Memory B cell (primary cell): ENCODE results near the gene PTPN1.
A peak's percentile ranks its signal among the peaks of the same experiment; 100 is the strongest.

ENCODE experiments used
- ATAC-seq: fragments of 150-1000 bp; cut with Tn5 transposase; 2 replicates; pipeline ENCODE4 v1.10.0; 2021; ENCODE audit warnings: low read depth, mild to moderate bottlenecking, moderate library complexity
- DNase-seq, 2 donors: peaks; one replicate each; pipeline ENCODE4 v3.0.0; 2022; ENCODE audit warnings: low spot score in 2 of 2
- H3K27ac Mint-ChIP-seq: one replicate; pipeline ENCODE4 v1.8.0; 2022; ENCODE audit warnings: mild to moderate bottlenecking, moderate library complexity, mixed read lengths
- H3K27me3 Mint-ChIP-seq: one replicate; pipeline ENCODE4 v1.8.0; 2022; ENCODE audit warnings: mixed read lengths
- H3K36me3 Mint-ChIP-seq: one replicate; pipeline ENCODE4 v1.8.0; 2022; ENCODE audit warnings: mild to moderate bottlenecking, mixed read lengths
- H3K4me1 Mint-ChIP-seq: one replicate; pipeline ENCODE4 v1.8.0; 2022; ENCODE audit warnings: mixed read lengths
- H3K4me3 Mint-ChIP-seq: one replicate; pipeline ENCODE4 v1.8.0; 2022; ENCODE audit warnings: mild to moderate bottlenecking, moderate library complexity, mixed read lengths
- H3K9me3 Mint-ChIP-seq: one replicate; pipeline ENCODE4 v1.8.0; 2022; ENCODE audit warnings: mixed read lengths

PTPN1 gene

DNA sequence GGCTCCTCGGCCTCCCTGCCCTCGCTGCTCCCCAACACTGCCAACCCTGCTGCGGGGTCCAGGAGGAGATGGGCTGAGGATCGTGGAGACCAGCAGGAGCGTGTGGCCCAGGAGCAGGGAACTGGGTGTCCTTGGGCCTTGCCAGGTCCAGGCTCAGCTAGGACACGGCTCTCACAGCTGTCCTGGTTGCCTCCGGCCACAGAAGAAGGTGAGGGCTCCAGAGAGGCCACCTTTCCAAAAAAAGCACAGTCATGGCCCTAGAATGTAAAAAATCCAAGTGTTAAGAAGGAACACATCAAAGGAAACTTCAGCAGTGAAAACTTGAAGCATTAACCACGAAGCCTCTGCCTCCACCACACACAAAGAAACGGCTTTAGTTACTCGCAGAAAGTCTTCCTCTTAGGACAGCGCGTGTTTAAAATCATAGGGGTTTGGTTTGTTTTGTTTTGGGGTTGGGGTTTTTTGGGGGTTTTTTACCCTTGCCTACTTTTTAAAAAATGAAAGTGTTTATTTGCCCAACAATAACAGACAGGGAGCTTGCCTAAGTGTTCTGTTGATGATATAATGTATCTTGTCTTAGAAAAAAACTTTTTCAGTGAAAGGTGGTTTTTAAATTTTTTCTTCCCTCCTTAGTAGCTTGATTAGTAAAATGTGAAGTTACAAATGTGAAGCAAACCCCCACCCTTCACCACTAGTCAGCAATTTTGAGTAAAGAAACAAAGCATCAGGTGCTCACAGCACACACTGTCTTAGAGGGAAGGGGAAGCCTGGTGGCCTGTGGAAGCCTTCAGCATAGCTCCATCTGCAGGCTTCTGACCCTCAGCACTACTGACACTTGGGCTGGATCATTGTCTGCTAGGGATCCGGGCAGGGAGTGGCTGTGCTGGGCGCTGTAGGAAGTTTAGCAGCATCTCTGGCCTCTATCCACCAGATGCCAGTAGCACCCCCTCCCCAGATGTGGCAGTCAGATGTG lies 60.0 kb downstream of the PTPN1 start:
- Mint-ChIP-seq H3K4me3 (no peak overlapping the region), H3K27ac (peak overlapping the region; percentile 90), H3K36me3 (peaks cover 37% of the 10 kb centered on the region), H3K27me3 (no peaks in the 10 kb centered on the region), H3K4me1 (peaks cover 47% of the 10 kb centered on the region), H3K9me3 (no peaks in the 10 kb centered on the region)
- ATAC-seq (peak; percentile 94), DNase-seq (peak in 1 of 2 donors; percentile 44)

- peaks cover 39% of the 10 kb centered on the region for H3K36me3 Mint-ChIP-seq
- no peak for ATAC-seq
- no peak overlapping the region for H3K4me3 Mint-ChIP-seq
- H3K27me3 Mint-ChIP-seq: no peaks in the 10 kb centered on the region
- H3K27ac Mint-ChIP-seq: peak overlapping the region; percentile 69
- no peaks in the 10 kb centered on the region for H3K9me3 Mint-ChIP-seq
- no peak for DNase-seq
- H3K4me1 Mint-ChIP-seq: peaks cover 49% of the 10 kb centered on the region
Observed at GRCh38 chr20:50571466-50571865, 61.3 kb downstream of the PTPN1 start.

- Mint-ChIP-seq H3K36me3 (peaks cover 36% of the 10 kb centered on the region), H3K9me3 (no peaks in the 10 kb centered on the region), H3K27me3 (no peaks in the 10 kb centered on the region), H3K4me1 (peaks cover 39% of the 10 kb centered on the region), H3K27ac (peak overlapping the region; percentile 74), H3K4me3 (no peak overlapping the region)
- no peak for ATAC-seq
- DNase-seq: no peak
Observed at GRCh38 chr20:50572938-50573777, 63.0 kb downstream of the PTPN1 start.

DNA sequence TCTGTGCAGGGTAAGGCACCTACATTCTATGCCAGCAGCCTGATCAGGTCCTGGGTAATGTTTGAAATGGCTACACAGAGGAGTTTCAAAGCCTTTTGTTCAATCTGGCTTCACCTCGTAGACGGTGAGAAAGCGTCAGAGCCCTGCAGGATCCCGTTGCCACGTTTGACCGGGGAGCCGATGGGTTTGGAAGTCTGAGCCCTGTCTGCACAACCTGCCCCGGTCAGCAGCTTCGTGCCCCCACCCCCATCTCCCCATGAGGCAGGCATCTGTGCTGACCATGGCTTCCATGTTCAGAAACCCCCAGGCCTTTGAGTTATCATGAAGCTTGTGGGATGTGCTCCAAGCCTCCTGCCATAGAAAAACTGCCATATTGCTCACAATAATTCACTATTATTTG lies 63.9 kb downstream of the PTPN1 start:
- DNase-seq (no peak), ATAC-seq (no peak)
- Mint-ChIP-seq H3K4me1 (peaks cover 33% of the 10 kb centered on the region), H3K4me3 (no peak overlapping the region), H3K9me3 (no peaks in the 10 kb centered on the region), H3K27ac (peak overlapping the region; percentile 60), H3K27me3 (no peaks in the 10 kb centered on the region), H3K36me3 (peaks cover 30% of the 10 kb centered on the region)

DNA sequence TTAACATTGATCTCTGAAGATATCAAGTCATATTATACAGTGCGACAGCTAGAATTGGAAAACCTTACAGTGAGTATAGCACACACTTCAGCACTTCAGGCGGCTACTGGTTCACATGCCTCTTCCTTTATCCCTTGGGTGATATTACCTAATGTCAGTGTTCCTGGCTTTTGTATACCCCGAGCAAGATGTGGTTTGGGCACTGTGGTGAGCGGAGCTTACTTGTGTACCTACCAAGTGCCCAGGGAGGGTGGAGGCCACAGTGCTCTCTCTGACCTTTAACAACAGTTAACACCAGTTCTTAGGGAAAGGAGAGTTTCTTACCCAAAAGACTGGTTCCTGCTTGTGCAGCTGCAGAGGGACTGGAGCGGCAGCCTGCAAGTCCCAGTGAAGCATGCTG lies 64.4 kb downstream of the PTPN1 start:
- H3K27me3 Mint-ChIP-seq: no peaks in the 10 kb centered on the region
- H3K27ac Mint-ChIP-seq: peak overlapping the region; percentile 60
- DNase-seq: no peak
- no peaks in the 10 kb centered on the region for H3K9me3 Mint-ChIP-seq
- peaks cover 30% of the 10 kb centered on the region for H3K4me1 Mint-ChIP-seq
- H3K36me3 Mint-ChIP-seq: peaks cover 28% of the 10 kb centered on the region
- H3K4me3 Mint-ChIP-seq: no peak overlapping the region
- no peak for ATAC-seq

- peaks cover 38% of the 10 kb centered on the region for H3K36me3 Mint-ChIP-seq
- no peaks in the 10 kb centered on the region for H3K27me3 Mint-ChIP-seq
- peaks cover 33% of the 10 kb centered on the region for H3K4me1 Mint-ChIP-seq
- H3K9me3 Mint-ChIP-seq: no peaks in the 10 kb centered on the region
- H3K4me3 Mint-ChIP-seq: no peak overlapping the region
- peak; percentile 55 to 57 for DNase-seq
- H3K27ac Mint-ChIP-seq: peak overlapping the region; percentile 48
- peak; percentile 95 for ATAC-seq
Observed at GRCh38 chr20:50575865-50576720, 65.9 kb downstream of the PTPN1 start.

GRCh38 chr20:50577175-50578018 lies 67.2 kb downstream of the PTPN1 start:
- Mint-ChIP-seq H3K9me3 (no peaks in the 10 kb centered on the region), H3K4me1 (peaks cover 33% of the 10 kb centered on the region), H3K27me3 (no peaks in the 10 kb centered on the region), H3K27ac (no peak overlapping the region), H3K4me3 (no peak overlapping the region), H3K36me3 (peaks cover 36% of the 10 kb centered on the region)
- ATAC-seq (no peak), DNase-seq (no peak)

- peak overlapping the region; percentile 31 for H3K27ac Mint-ChIP-seq
- H3K4me1 Mint-ChIP-seq: peaks cover 34% of the 10 kb centered on the region
- no peaks in the 10 kb centered on the region for H3K27me3 Mint-ChIP-seq
- no peak for ATAC-seq
- H3K36me3 Mint-ChIP-seq: peaks cover 35% of the 10 kb centered on the region
- DNase-seq: no peak
- H3K9me3 Mint-ChIP-seq: no peaks in the 10 kb centered on the region
- no peak overlapping the region for H3K4me3 Mint-ChIP-seq
Observed at GRCh38 chr20:50578061-50578777, 68.0 kb downstream of the PTPN1 start.

GRCh38 chr20:50578778-50579165 lies 68.6 kb downstream of the PTPN1 start:
- ATAC-seq (no peak), DNase-seq (no peak)
- no peaks in the 10 kb centered on the region for H3K27me3 Mint-ChIP-seq
- peaks cover 34% of the 10 kb centered on the region for H3K4me1 Mint-ChIP-seq
- no peak overlapping the region for H3K4me3 Mint-ChIP-seq
- no peaks in the 10 kb centered on the region for H3K9me3 Mint-ChIP-seq
- H3K36me3 Mint-ChIP-seq: peaks cover 35% of the 10 kb centered on the region
- H3K27ac Mint-ChIP-seq: peak overlapping the region; percentile 31

- H3K9me3 Mint-ChIP-seq: no peaks in the 10 kb centered on the region
- no peak for DNase-seq
- H3K27ac Mint-ChIP-seq: peak overlapping the region; percentile 17
Observed at GRCh38 chr20:50579511-50579910, 69.3 kb downstream of the PTPN1 start.

DNA sequence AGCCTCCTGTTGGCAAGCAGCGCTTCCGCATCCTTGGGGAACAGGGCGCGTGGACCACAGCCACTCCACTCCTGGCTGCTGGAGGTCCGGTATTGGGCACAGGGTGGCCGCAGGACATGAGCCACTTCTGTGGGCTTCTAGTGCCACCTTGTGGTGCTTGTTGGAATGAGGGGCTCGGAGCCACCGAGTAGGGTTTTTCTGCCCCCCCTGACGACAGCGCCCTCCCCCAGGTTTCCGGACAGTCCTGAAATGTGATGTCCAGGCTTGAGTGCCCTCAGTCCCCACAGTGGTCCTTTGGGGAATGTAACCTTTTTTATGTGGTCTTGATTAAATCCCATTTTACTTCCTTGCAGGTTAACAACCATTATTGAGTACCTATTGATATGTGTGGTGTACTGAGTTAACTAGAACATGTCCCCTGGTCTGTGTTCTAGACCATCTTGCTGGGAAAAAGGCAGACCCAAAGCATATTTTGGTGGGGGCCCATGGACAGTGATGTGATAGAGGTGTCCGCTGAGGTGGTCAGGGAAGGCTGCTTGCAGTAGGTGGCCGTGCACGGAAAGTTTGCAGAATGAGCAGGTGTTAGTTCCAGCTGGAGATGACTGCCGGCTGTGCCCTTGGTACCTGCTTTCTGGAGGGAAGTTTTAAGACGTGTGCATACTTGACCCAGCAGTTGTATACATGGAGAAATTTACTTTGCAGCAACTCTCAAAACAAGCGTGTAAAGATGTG lies 70.0 kb downstream of the PTPN1 start:
- no peak for ATAC-seq
- H3K36me3 Mint-ChIP-seq: peaks cover 34% of the 10 kb centered on the region

More at GRCh38 chr20:50579511-50579910, 69.3 kb downstream of the PTPN1 start:
- peaks cover 33% of the 10 kb centered on the region for H3K36me3 Mint-ChIP-seq
- H3K4me3 Mint-ChIP-seq: no peak overlapping the region
- H3K27me3 Mint-ChIP-seq: no peaks in the 10 kb centered on the region
- ATAC-seq: no peak
- H3K4me1 Mint-ChIP-seq: peaks cover 31% of the 10 kb centered on the region

More for the DNA sequence above, 70.0 kb downstream of the PTPN1 start:
- DNase-seq: peak; percentile 59 to 77
- no peaks in the 10 kb centered on the region for H3K27me3 Mint-ChIP-seq
- no peaks in the 10 kb centered on the region for H3K9me3 Mint-ChIP-seq
- H3K4me1 Mint-ChIP-seq: peaks cover 32% of the 10 kb centered on the region
- no peak overlapping the region for H3K27ac Mint-ChIP-seq
- H3K4me3 Mint-ChIP-seq: no peak overlapping the region
